Neutrophil (primary cell): ENCODE results near the gene DMWD.

Experiments
- H3K27ac ChIP-seq: fragments of 200-600 bp; sonication (generic); 2 replicates; pipeline ENCODE4 v1.5.1; 2016; ENCODE audit warnings: mild to moderate bottlenecking, moderate library complexity
- H3K27me3 ChIP-seq: fragments of 200-600 bp; sonication (generic); 2 replicates; pipeline ENCODE4 v1.6.0; 2016; ENCODE audit warnings: mild to moderate bottlenecking
- H3K36me3 ChIP-seq: fragments of 200-600 bp; sonication (generic); 2 replicates; pipeline ENCODE4 v1.5.1; 2017
- H3K4me1 ChIP-seq, 2 experiments: fragments of 200-600 bp in 1 of 2; sonication (generic) in 1 of 2; 1 replicate in 1 of 2; 2 replicates in 1 of 2; pipeline versions ENCODE4 v1.5.1 to v1.6.1; 2013 to 2016; ENCODE audit warnings: low read depth in 1 of 2, low read length in 1 of 2, mild to moderate bottlenecking in 1 of 2, moderate library complexity in 1 of 2; ENCODE audit not compliant: control insufficient read depth in 1 of 2, insufficient read depth in 1 of 2
- H3K4me3 ChIP-seq, 2 experiments: fragments of 200-600 bp in 1 of 2; sonication (generic) in 1 of 2; 1 replicate in 1 of 2; 2 replicates in 1 of 2; pipeline ENCODE4 v1.5.1; 2013 to 2016; ENCODE audit warnings: low read depth in 1 of 2, low read length in 1 of 2, mild to moderate bottlenecking in 1 of 2, moderate library complexity in 1 of 2
- H3K9me3 ChIP-seq: fragments of 200-600 bp; sonication (generic); 2 replicates; pipeline ENCODE4 v1.5.1; 2016
- TF ChIP-seq, protein P1 (sequence below): fragments of 200-600 bp; sonication (generic); IDR thresholded peaks from 2 replicates; pipeline ENCODE4 v1.5.1; 2016; ENCODE audit warnings: antibody characterized with exemption

The DMWD gene

GRCh38 chr19:45785097-45785496 is 7.5 kb downstream of the DMWD start:
- Histone ChIP-seq H3K36me3 (peaks cover 12% of the 10 kb centered on the region), H3K4me1 (peaks cover 0 to 1% of the 10 kb centered on the region in 2 experiments), H3K9me3 (no peaks in the 10 kb centered on the region), H3K27ac (no peak overlapping the region), H3K4me3 (no peak overlapping the region), H3K27me3 (peaks cover 100% of the 10 kb centered on the region)
- TF ChIP-seq, protein P1, sequence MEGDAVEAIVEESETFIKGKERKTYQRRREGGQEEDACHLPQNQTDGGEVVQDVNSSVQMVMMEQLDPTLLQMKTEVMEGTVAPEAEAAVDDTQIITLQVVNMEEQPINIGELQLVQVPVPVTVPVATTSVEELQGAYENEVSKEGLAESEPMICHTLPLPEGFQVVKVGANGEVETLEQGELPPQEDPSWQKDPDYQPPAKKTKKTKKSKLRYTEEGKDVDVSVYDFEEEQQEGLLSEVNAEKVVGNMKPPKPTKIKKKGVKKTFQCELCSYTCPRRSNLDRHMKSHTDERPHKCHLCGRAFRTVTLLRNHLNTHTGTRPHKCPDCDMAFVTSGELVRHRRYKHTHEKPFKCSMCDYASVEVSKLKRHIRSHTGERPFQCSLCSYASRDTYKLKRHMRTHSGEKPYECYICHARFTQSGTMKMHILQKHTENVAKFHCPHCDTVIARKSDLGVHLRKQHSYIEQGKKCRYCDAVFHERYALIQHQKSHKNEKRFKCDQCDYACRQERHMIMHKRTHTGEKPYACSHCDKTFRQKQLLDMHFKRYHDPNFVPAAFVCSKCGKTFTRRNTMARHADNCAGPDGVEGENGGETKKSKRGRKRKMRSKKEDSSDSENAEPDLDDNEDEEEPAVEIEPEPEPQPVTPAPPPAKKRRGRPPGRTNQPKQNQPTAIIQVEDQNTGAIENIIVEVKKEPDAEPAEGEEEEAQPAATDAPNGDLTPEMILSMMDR = no peak

DNA sequence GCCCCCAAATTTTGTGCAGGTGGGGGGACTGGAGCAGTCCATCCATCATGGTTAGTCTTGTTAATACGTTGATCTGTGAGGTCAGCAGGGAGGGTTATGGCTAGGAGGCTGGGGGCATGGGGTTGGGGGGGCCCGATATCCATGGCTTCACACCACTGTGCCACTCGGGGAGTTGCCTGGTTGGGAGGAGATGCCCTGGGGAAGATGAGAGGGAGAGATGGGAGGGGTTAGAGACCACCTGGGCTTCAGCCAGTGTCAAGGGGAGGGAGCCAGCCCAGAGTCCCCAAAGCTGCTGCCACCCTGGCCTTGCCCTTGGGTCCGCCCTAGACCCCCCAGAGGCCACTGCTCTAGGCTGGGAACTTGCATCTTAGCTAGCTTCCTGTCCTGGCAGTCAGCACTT is 8.5 kb downstream of the DMWD start:
- Histone ChIP-seq H3K27me3 (peaks cover 100% of the 10 kb centered on the region), H3K27ac (no peak overlapping the region)

DNA sequence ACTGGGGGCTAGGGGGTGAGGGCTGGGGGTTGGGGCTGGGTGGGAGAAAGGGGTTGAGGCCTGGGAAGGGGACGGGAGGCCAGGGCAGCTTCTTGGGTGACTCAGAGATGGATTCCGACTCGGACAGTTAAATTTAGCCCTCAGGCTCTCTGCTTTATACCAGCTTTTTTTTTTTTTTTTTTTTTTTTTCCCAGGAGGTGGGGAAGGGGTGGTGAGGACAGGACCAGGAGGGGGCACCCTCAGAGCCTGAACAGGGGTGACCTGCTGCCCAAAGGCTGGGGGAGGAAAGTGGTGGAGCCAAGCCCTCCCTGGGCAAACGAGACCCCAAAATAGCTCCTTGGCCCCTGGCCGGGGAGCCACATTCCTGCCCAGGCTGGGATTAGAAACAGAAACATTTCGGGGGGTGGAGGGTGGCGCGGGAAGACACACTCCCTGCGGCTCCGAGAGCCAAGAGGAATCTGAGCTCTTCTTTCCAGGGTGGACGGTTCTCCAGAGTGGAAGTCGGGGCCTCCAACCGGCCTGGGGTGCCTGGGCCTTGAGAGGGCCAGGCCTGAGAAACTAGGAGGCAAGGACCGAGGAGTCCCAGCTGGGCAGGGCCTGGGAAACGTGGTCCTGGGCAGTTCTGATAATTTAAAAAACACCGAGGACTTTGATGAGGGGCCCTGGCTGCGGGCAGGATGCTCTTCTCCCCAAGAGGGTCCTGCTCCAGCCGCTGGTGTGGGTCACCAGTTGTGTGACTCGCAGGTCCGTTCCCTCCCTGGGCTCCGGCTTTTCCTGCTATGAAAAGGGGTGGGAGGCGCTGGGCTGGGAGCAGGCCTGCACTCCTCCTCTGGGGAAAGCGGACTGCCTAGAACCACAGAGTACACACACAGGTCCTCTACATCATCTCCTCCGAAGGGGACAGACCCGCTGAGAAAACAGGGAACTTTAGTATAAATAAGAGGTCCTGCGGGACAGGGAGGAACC is 9.5 kb downstream of the DMWD start:
- H3K27ac ChIP-seq = no peak overlapping the region
- H3K9me3 ChIP-seq = no peaks in the 10 kb centered on the region
- TF ChIP-seq, protein P1 = no peak
- H3K4me3 ChIP-seq = no peak overlapping the region
- H3K36me3 ChIP-seq = peaks cover 12% of the 10 kb centered on the region
- H3K4me1 ChIP-seq = peaks cover 6 to 11% of the 10 kb centered on the region in 2 experiments
- H3K27me3 ChIP-seq = peaks cover 100% of the 10 kb centered on the region

More for the DNA sequence above, 8.5 kb downstream of the DMWD start:
- TF ChIP-seq, protein P1 = no peak
- Histone ChIP-seq H3K4me3 (no peak overlapping the region), H3K4me1 (peaks cover 3 to 8% of the 10 kb centered on the region in 2 experiments), H3K9me3 (no peaks in the 10 kb centered on the region), H3K36me3 (peaks cover 12% of the 10 kb centered on the region)

GRCh38 chr19:45782162-45782691 is 10.4 kb downstream of the DMWD start, which contains the start of gene DMPK:
Gene DMPK (minus strand): TSS chr19:45782490. CDS start chr19:45782352, 138 bp downstream.
- peaks cover 6 to 11% of the 10 kb centered on the region in 2 experiments for H3K4me1 ChIP-seq
- peaks cover 12% of the 10 kb centered on the region for H3K36me3 ChIP-seq
- TF ChIP-seq, protein P1 = no peak
- no peak within 1 kb of the TSS for H3K27ac ChIP-seq
- peaks cover 100% of the 10 kb centered on the region for H3K27me3 ChIP-seq
- no peaks in the 10 kb centered on the region for H3K9me3 ChIP-seq
- H3K4me3 ChIP-seq = no peak within 1 kb of the TSS

GRCh38 chr19:45781214-45782161 is 11.2 kb downstream of the DMWD start:
- no peak overlapping the region for H3K27ac ChIP-seq
- TF ChIP-seq, protein P1 = no peak
- no peak overlapping the region for H3K4me3 ChIP-seq
- H3K9me3 ChIP-seq = no peaks in the 10 kb centered on the region
- peaks cover 11% of the 10 kb centered on the region for H3K36me3 ChIP-seq
- peaks cover 100% of the 10 kb centered on the region for H3K27me3 ChIP-seq
- peaks cover 6 to 11% of the 10 kb centered on the region in 2 experiments for H3K4me1 ChIP-seq
